Caco-2 (cell line): Measurements from ENCODE around the gene TSR3. TPM values are rescaled to one million over a fixed set of nuclear protein-coding genes. Genes with fewer than 3 reads are reported as not detected.

Experiments
- BruUV-seq: library from RNA; stranded (reverse); fragments of 400-500 nt; replicated peaks from 2 replicates; lab custom pipeline; 2021; lab: Mats Ljungman, UMichigan
- CTCF ChIA-PET: fragments of 300-600 bp; sonication (Branson Sonifier 250); formaldehyde crosslinking; loops from one replicate; lab custom pipeline; 2022; ENCODE audit warnings: antibody characterized with exemption; lab: Charles Lee
- POLR2A ChIA-PET: fragments of 300-600 bp; sonication (Branson Sonifier 250); formaldehyde crosslinking; loops from one replicate; lab custom pipeline; 2022; ENCODE audit warnings: antibody characterized with exemption; lab: Charles Lee
- DNase-seq, 2 experiments: peaks; one replicate each; pipeline versions ENCODE4 v3.0.0 to v3.0.0-alpha.2; 2020 to 2022
- H3K27me3 ChIP-seq: replicated peaks from 2 replicates; pipeline ENCODE4 v1.6.0; 2011; ENCODE audit warnings: low read length; ENCODE audit not compliant: control insufficient read depth, insufficient read depth
- H3K36me3 ChIP-seq: 2 replicates; pipeline ENCODE4 v1.5.1; 2011; ENCODE audit warnings: low read length; ENCODE audit not compliant: control insufficient read depth, insufficient read depth
- H3K4me1 ChIP-seq: fragments of 250-450 bp; sonication (Bioruptor Pico); 2 replicates; pipeline ENCODE4 v1.5.1; 2020; ENCODE audit warnings: mild to moderate bottlenecking
- H3K4me3 ChIP-seq: 2 replicates; pipeline ENCODE4 v1.5.1; 2011; ENCODE audit warnings: low read depth, mild to moderate bottlenecking, control low read depth, low read length
- H3K9me3 ChIP-seq: fragments of 250-450 bp; sonication (Bioruptor Pico); 2 replicates; pipeline ENCODE4 v1.5.1; 2020; ENCODE audit warnings: mild to moderate bottlenecking, moderate library complexity
- H3K27ac Mint-ChIP-seq: one replicate; pipeline ENCODE4 v1.8.0; 2022; ENCODE audit warnings: mixed read lengths; ENCODE audit not compliant: unreplicated experiment
- H3K27me3 Mint-ChIP-seq: one replicate; pipeline ENCODE4 v1.8.0; 2022; ENCODE audit warnings: mixed read lengths; ENCODE audit not compliant: insufficient read depth, unreplicated experiment
- H3K36me3 Mint-ChIP-seq: one replicate; pipeline ENCODE4 v1.8.0; 2022; ENCODE audit warnings: mild to moderate bottlenecking, mixed read lengths; ENCODE audit not compliant: insufficient read depth, unreplicated experiment
- H3K4me1 Mint-ChIP-seq: one replicate; pipeline ENCODE4 v1.8.0; 2022; ENCODE audit warnings: low read depth, mixed read lengths; ENCODE audit not compliant: unreplicated experiment
- H3K4me3 Mint-ChIP-seq: one replicate; pipeline ENCODE4 v1.8.0; 2022; ENCODE audit warnings: mild to moderate bottlenecking, moderate library complexity, mixed read lengths; ENCODE audit not compliant: unreplicated experiment
- H3K9me3 Mint-ChIP-seq: one replicate; pipeline ENCODE4 v1.8.0; 2022; ENCODE audit warnings: mixed read lengths; ENCODE audit not compliant: unreplicated experiment
- intact Hi-C: fragments of 100-400 bp; cut with micrococcal nuclease; formaldehyde crosslinking; loops from one replicate; pipeline ENCODE4 v1.10.0; 2022; ENCODE audit not compliant: unreplicated experiment
- total RNA-seq: library from RNA; stranded (reverse); gene quantifications from 2 replicates; pipeline ENCODE4 v1.2.3, GENCODE V29; 2022
- TF ChIP-seq, protein P1 (sequence below), 2 experiments: fragments of 200-600 bp in 1 of 2; IDR thresholded peaks; 1 replicate in 1 of 2; 2 replicates in 1 of 2; pipeline versions ENCODE4 v1.5.1 to v1.8.0; 2011 to 2022; ENCODE audit warnings: antibody characterized with exemption in 1 of 2, control low read depth in 1 of 2, inconsistent platforms in 1 of 2, low read depth in 1 of 2, low read length in 1 of 2, mild to moderate bottlenecking in 1 of 2, moderate library complexity in 1 of 2; ENCODE audit not compliant: insufficient read depth in 1 of 2, severe bottlenecking in 1 of 2, unreplicated experiment in 1 of 2

Gene TSR3
- total RNA-seq, 1 experiment from 2014 or later = 48.6 TPM

DNA sequence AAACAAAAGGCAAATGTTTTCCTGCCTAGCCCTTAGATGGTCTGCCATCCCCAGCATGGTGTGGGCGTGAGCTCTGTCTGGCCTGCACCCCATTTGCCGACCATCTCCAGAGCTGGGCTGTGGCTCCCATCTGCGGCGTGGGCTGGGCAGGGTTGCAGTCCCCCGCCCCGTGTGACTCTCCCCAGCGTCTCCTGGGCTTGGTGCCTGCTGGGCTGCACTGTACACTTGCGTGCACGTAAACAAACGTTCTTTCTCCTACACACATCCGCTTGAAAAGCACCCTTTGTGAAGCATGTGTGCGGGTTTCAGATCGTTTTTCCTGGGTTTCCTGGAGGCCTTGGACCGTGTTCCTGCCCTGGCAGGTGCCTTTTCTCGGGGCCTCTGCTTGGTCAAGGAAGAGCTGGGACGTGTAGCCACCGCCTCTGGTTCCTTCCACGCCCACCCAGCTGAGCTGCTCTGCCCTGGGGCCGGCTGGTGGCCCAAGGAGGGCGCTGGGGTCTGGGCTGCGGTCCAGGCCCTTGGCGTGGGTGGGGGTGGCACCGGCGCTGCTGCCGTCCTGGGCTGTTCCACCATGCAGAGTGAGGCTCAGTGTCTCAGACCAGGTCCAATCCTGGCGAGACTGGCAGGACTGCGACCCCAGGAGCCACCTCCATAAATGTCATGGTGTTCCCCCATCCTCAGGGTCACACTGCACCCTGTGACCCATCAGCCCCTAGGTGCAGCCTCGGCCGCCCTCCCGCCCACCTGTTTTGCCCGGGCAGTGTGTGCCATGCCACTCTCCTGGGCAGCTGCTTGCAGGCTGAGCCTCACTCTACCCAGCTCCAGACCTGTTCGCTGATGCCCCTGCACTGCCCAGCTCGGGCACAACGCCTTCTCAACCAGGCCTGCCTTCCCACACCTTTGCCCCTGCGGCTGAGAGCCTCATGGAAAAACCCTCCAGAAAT, 28.1 kb downstream of the TSR3 start:
- Mint-ChIP-seq H3K27me3 (no peaks in the 10 kb centered on the region), H3K27ac (no peak overlapping the region)

DNA sequence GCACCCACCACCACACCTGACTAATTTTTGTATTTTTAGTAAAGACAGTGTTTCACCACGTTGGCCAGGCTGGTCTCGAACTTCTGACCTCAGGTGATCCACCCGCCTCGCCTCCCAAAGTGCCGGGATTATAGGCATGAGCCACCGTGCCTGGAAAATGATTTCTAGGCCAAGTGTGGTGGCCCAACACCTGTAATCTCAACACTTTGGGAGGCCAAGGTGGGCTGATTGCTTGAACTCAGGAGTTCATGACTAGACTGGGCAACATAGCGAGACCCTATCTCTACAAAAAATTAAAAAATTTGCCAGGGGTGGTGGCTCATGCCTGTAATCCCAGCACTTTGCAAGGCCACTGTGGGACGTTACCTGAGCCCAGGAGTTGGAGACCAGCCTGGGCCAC, 29.3 kb downstream of the TSR3 start:
- no peaks in the 10 kb centered on the region for H3K4me1 Mint-ChIP-seq
- H3K27ac Mint-ChIP-seq = no peak overlapping the region
- peaks cover 5% of the 10 kb centered on the region for H3K36me3 ChIP-seq

More for the DNA sequence above, 28.1 kb downstream of the TSR3 start:
- BruUV-seq = no TSS peak
- intact Hi-C loops = no loop called here
- no peaks in the 10 kb centered on the region for H3K9me3 ChIP-seq
- CTCF ChIA-PET = interaction anchor here (0.7 kb wide), 1 partner anchor 230 kb away, joined by 3 read pairs; no protein-coding TSS in a partner anchor
- Mint-ChIP-seq H3K36me3 (peaks cover 39% of the 10 kb centered on the region), H3K4me3 (no peak overlapping the region), H3K4me1 (no peaks in the 10 kb centered on the region), H3K9me3 (no peaks in the 10 kb centered on the region)
- TF ChIP-seq, protein P1, sequence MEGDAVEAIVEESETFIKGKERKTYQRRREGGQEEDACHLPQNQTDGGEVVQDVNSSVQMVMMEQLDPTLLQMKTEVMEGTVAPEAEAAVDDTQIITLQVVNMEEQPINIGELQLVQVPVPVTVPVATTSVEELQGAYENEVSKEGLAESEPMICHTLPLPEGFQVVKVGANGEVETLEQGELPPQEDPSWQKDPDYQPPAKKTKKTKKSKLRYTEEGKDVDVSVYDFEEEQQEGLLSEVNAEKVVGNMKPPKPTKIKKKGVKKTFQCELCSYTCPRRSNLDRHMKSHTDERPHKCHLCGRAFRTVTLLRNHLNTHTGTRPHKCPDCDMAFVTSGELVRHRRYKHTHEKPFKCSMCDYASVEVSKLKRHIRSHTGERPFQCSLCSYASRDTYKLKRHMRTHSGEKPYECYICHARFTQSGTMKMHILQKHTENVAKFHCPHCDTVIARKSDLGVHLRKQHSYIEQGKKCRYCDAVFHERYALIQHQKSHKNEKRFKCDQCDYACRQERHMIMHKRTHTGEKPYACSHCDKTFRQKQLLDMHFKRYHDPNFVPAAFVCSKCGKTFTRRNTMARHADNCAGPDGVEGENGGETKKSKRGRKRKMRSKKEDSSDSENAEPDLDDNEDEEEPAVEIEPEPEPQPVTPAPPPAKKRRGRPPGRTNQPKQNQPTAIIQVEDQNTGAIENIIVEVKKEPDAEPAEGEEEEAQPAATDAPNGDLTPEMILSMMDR (IDR thresholded peaks at IDR 0.05; ENCODE audit: insufficient read depth in 1 of 2, low read depth in 1 of 2, low read length in 1 of 2, severe bottlenecking in 1 of 2, unreplicated experiment in 1 of 2) = no peak
- POLR2A ChIA-PET = no interaction called here
- DNase-seq = no peak
- H3K27me3 ChIP-seq = no peaks in the 10 kb centered on the region
- peaks cover 4% of the 10 kb centered on the region for H3K36me3 ChIP-seq
- H3K4me3 ChIP-seq = no peak overlapping the region
- no peaks in the 10 kb centered on the region for H3K4me1 ChIP-seq

DNA sequence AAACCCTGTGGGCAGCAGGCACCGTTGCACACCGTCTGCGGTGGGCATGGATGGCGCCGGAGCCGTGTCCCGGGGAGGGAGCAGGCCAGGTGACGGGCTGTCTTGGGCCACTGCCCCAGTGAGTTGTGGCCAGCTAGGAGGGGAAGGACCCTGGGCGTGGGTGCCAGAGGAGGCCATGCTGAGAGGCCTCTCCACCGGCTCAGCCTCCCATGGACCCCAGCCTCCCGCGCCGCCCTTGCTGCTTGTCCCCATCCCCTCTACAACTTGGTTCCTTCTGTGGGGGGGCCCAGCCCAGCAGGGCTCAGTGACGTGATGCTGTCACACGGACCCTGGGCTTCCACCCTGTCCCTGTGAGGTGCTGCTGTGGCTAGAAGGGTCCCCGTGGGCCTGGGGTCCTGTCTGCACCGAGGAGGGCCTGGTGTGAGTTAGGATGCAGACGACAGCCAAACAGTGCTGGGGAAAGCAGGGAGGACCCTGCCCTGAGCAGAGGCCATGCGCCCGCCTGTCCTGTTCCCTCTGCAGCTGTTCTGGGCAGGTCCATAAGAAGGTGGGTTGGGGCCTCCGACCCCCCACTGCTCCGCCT, 30.9 kb downstream of the TSR3 start:
- BruUV-seq = no TSS peak
- intact Hi-C loops = no loop called here
- CTCF ChIA-PET = interaction anchor here (0.6 kb wide), 1 partner anchor 51 kb away, joined by 4 read pairs; no protein-coding TSS in a partner anchor
- H3K9me3 ChIP-seq = no peaks in the 10 kb centered on the region
- no peak for DNase-seq
- Mint-ChIP-seq H3K4me3 (no peak overlapping the region), H3K27me3 (no peaks in the 10 kb centered on the region), H3K27ac (no peak overlapping the region), H3K9me3 (no peaks in the 10 kb centered on the region), H3K4me1 (no peaks in the 10 kb centered on the region), H3K36me3 (peaks cover 67% of the 10 kb centered on the region)
- no peaks in the 10 kb centered on the region for H3K27me3 ChIP-seq
- TF ChIP-seq, protein P1 (IDR thresholded peaks at IDR 0.05; ENCODE audit: insufficient read depth in 1 of 2, low read depth in 1 of 2, low read length in 1 of 2, severe bottlenecking in 1 of 2, unreplicated experiment in 1 of 2) = no peak
- no peak overlapping the region for H3K4me3 ChIP-seq
- H3K4me1 ChIP-seq = no peaks in the 10 kb centered on the region
- POLR2A ChIA-PET = no interaction called here
- H3K36me3 ChIP-seq = peaks cover 7% of the 10 kb centered on the region

More for the DNA sequence above, 29.3 kb downstream of the TSR3 start:
- intact Hi-C loops = no loop called here
- no TSS peak for BruUV-seq
- ChIA-PET CTCF (no interaction called here), POLR2A (interaction anchor here (0.7 kb wide), 1 partner anchor 327 kb away, joined by 5 read pairs; no protein-coding TSS in a partner anchor)
- no peak for DNase-seq
- Histone ChIP-seq H3K9me3 (no peaks in the 10 kb centered on the region), H3K4me1 (no peaks in the 10 kb centered on the region), H3K27me3 (no peaks in the 10 kb centered on the region), H3K4me3 (no peak overlapping the region)
- H3K27me3 Mint-ChIP-seq = no peaks in the 10 kb centered on the region
- H3K4me3 Mint-ChIP-seq = no peak overlapping the region
- TF ChIP-seq, protein P1 (IDR thresholded peaks at IDR 0.05; ENCODE audit: insufficient read depth in 1 of 2, low read depth in 1 of 2, low read length in 1 of 2, severe bottlenecking in 1 of 2, unreplicated experiment in 1 of 2) = no peak
- no peaks in the 10 kb centered on the region for H3K9me3 Mint-ChIP-seq
- peaks cover 51% of the 10 kb centered on the region for H3K36me3 Mint-ChIP-seq
